Measurements from ENCODE around the gene ROCK2.

Gene ROCK2

DNA sequence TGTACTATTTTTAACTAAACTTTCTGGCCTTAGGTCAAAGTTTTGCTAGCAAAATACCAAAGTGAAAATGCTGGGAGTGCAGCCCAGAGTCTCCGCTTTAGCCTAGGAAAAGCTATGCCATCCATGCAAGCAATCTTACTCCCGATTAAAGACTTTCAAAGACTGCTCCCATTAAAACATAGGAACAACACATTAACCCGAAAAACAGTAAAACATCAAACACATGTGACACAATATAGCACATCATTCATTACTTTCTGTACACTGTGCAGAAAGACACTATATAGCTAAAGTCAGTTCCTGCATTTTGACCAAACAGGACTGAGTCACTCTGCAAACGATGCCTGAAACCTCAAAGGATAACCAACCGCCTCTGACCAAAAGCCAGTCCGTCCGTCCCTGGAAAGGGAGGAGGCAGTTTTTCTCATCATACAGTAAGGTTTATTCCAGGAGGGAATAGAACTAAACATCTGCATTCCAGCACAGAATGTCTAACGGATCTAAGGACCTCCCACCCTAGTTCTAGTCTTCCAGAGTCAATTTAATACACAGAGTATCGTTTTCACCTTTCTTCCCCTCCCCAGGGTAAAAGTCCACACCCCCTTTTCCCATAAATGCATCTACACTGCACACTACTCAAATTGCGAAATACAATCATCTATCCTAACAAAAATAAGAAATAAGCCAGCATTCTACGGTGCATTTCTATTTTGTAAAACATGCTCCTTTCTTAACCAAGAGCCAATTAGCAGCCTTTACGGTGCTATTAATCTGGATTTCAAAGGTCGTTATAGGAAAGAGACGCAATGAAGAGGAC lies 1.7 kb downstream of the ROCK2 start:
- peak overlapping the region; percentile 94 for H3K4me3 ChIP-seq (ENCODE audit: insufficient read depth, low read depth, low read length)
- peaks cover 3% of the 10 kb centered on the region for H3K36me3 ChIP-seq (ENCODE audit: control insufficient read depth, insufficient read depth, low read length)
- no peaks in the 10 kb centered on the region for H3K9me3 ChIP-seq (ENCODE audit: control insufficient read depth, low read length)
- H3K27ac ChIP-seq (ENCODE audit: insufficient read depth, low read depth, low read length, poor library complexity, severe bottlenecking), result peak overlapping the region; percentile 89
- H3K27me3 ChIP-seq (ENCODE audit: control insufficient read depth, insufficient read depth, low read length, poor library complexity, severe bottlenecking), result peaks cover 9% of the 10 kb centered on the region
- peaks cover 8% of the 10 kb centered on the region for H3K4me1 ChIP-seq (ENCODE audit: control insufficient read depth, insufficient read depth, low read length)
- 6 to 9% methylated on average over 14 of the region's 14 CpGs for WGBS, 2 experiments

DNA sequence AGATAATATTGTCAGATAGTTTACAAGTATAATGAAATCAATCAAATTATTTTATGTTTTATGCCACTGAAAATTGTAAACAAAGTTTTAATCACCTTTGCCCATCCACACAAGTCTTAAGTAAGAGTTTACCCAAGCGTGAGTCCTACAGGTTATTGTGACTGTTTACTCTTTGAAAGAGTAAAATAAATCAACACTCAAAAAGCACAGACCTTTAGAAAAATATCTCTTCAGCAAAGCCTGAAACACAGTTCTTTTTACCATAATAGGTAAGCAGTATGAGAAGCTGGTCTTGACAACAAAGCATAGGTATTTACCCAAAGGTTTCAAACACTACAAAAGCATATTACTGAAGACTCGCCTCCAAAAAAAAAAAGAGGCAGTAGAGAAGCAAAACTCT lies 3.7 kb downstream of the ROCK2 start:
- peaks cover 8% of the 10 kb centered on the region for H3K4me1 ChIP-seq (ENCODE audit: control insufficient read depth, insufficient read depth, low read length)
- H3K27ac ChIP-seq (ENCODE audit: insufficient read depth, low read depth, low read length, poor library complexity, severe bottlenecking), result no peak overlapping the region
- 94 to 95% methylated on average over 1 to 2 of the region's 2 CpGs for WGBS, 2 experiments
- H3K27me3 ChIP-seq (ENCODE audit: control insufficient read depth, insufficient read depth, low read length, poor library complexity, severe bottlenecking), result peaks cover 2% of the 10 kb centered on the region
- no peak overlapping the region for H3K4me3 ChIP-seq (ENCODE audit: insufficient read depth, low read depth, low read length)
- H3K36me3 ChIP-seq (ENCODE audit: control insufficient read depth, insufficient read depth, low read length), result peaks cover 4% of the 10 kb centered on the region
- H3K9me3 ChIP-seq (ENCODE audit: control insufficient read depth, low read length), result no peaks in the 10 kb centered on the region

DNA sequence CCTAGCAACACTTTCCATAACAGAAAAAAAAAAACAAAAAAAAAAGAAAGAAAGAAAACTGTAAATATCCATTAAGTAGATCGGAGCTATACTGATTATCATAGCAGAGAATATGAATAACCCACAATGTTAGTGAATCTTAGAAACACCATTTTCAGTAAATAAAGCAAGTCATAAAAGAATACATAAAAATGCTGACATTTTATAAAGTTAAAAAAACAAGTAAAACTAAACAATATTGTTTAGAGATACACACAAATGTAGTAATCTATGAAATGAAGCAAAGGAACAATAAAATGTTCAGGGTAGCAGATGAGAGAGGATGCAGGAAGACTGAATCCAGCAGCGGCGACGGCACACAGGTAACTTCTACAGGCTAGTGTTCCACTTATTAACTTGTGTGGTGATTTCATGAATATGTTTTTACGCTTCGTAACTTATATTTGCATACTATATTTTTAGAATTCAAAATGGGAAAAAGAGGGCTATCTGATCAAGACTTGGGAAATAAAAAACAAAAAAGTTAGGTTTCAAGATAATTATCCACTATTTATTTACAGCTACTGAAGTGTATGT lies 4.8 kb downstream of the ROCK2 start:
- Histone ChIP-seq H3K27ac (ENCODE audit: insufficient read depth, low read depth, low read length, poor library complexity, severe bottlenecking) (no peak overlapping the region), H3K27me3 (ENCODE audit: control insufficient read depth, insufficient read depth, low read length, poor library complexity, severe bottlenecking) (no peaks in the 10 kb centered on the region), H3K9me3 (ENCODE audit: control insufficient read depth, low read length) (no peaks in the 10 kb centered on the region), H3K4me3 (ENCODE audit: insufficient read depth, low read depth, low read length) (no peak overlapping the region), H3K4me1 (ENCODE audit: control insufficient read depth, insufficient read depth, low read length) (peaks cover 8% of the 10 kb centered on the region), H3K36me3 (ENCODE audit: control insufficient read depth, insufficient read depth, low read length) (peaks cover 4% of the 10 kb centered on the region)
- 93 to 96% methylated on average over 3 of the region's 6 CpGs for WGBS, 2 experiments

DNA sequence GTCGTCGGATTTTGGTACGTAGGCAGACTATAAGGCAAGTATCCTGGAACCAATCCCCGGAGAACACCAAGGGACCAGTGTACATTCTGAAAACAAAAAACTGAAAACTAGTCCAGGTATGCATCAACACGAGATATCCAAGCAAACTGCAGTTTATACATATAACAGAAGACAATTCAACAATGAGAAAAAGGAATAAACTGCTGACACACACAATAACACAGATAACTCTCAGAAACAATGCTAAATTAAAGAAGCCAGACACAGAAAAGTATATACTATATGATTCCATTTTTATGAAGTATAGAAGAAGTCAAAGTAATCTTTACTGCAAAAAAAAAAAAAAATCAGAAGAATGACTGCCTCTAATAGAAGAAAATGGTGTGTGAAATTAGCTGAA lies 5.9 kb downstream of the ROCK2 start:
- H3K27ac ChIP-seq (ENCODE audit: insufficient read depth, low read depth, low read length, poor library complexity, severe bottlenecking), result no peak overlapping the region
- H3K4me3 ChIP-seq (ENCODE audit: insufficient read depth, low read depth, low read length), result no peak overlapping the region
- peaks cover 8% of the 10 kb centered on the region for H3K4me1 ChIP-seq (ENCODE audit: control insufficient read depth, insufficient read depth, low read length)
- H3K27me3 ChIP-seq (ENCODE audit: control insufficient read depth, insufficient read depth, low read length, poor library complexity, severe bottlenecking), result no peaks in the 10 kb centered on the region
- peaks cover 4% of the 10 kb centered on the region for H3K36me3 ChIP-seq (ENCODE audit: control insufficient read depth, insufficient read depth, low read length)
- H3K9me3 ChIP-seq (ENCODE audit: control insufficient read depth, low read length), result no peaks in the 10 kb centered on the region
- 95 to 96% methylated on average over 5 of the region's 5 CpGs for WGBS, 2 experiments

DNA sequence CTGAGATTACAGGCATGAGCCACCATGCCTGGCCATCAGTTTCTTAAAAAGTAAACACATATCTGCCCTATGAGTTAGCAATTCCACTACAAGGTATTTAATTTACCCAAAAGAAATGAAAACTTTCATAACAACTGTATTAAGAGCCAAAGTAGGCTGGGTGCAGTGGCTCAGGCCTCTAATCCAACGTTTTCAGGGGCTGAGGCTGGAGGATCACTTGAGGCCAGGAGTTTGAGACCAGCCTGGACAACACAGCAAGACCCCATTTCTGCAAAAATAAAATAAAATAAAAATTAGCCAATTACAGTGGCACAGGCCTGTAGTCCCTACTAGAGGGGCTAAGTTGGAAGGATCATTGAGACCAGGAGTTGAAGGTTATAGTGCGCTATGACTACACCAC lies 6.5 kb downstream of the ROCK2 start:
- Histone ChIP-seq H3K36me3 (ENCODE audit: control insufficient read depth, insufficient read depth, low read length) (peaks cover 4% of the 10 kb centered on the region), H3K9me3 (ENCODE audit: control insufficient read depth, low read length) (no peaks in the 10 kb centered on the region), H3K4me3 (ENCODE audit: insufficient read depth, low read depth, low read length) (no peak overlapping the region), H3K27me3 (ENCODE audit: control insufficient read depth, insufficient read depth, low read length, poor library complexity, severe bottlenecking) (no peaks in the 10 kb centered on the region), H3K4me1 (ENCODE audit: control insufficient read depth, insufficient read depth, low read length) (peaks cover 8% of the 10 kb centered on the region), H3K27ac (ENCODE audit: insufficient read depth, low read depth, low read length, poor library complexity, severe bottlenecking) (no peak overlapping the region)
- WGBS, 2 experiments, result 95 to 96% methylated on average over 2 of the region's 2 CpGs

DNA sequence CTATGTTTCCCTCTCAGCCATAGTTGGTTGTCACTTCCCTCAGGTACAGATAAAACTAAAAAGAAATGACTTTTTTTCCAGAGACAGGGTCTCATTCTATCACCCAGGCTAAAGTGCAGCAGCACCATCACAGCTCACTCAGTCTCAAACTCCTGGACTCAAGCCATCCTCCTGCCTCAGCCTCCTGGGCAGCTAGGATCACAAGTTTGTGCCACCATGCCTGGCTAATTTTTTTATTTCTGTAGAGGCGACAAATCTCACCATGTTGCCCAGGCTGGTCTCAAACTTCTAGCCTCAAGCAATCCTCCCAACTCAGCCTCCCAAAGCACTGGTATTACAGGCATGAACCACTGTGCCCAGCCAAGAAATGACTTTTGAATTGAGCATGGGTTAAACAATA lies 8.2 kb downstream of the ROCK2 start:
- H3K36me3 ChIP-seq (ENCODE audit: control insufficient read depth, insufficient read depth, low read length), result peaks cover 4% of the 10 kb centered on the region
- WGBS, 2 experiments, result 94 to 95% methylated on average over 1 of the region's 1 CpG
- H3K27ac ChIP-seq (ENCODE audit: insufficient read depth, low read depth, low read length, poor library complexity, severe bottlenecking), result no peak overlapping the region
- peaks cover 3% of the 10 kb centered on the region for H3K4me1 ChIP-seq (ENCODE audit: control insufficient read depth, insufficient read depth, low read length)
- no peak overlapping the region for H3K4me3 ChIP-seq (ENCODE audit: insufficient read depth, low read depth, low read length)
- no peaks in the 10 kb centered on the region for H3K9me3 ChIP-seq (ENCODE audit: control insufficient read depth, low read length)
- H3K27me3 ChIP-seq (ENCODE audit: control insufficient read depth, insufficient read depth, low read length, poor library complexity, severe bottlenecking), result no peaks in the 10 kb centered on the region

DNA sequence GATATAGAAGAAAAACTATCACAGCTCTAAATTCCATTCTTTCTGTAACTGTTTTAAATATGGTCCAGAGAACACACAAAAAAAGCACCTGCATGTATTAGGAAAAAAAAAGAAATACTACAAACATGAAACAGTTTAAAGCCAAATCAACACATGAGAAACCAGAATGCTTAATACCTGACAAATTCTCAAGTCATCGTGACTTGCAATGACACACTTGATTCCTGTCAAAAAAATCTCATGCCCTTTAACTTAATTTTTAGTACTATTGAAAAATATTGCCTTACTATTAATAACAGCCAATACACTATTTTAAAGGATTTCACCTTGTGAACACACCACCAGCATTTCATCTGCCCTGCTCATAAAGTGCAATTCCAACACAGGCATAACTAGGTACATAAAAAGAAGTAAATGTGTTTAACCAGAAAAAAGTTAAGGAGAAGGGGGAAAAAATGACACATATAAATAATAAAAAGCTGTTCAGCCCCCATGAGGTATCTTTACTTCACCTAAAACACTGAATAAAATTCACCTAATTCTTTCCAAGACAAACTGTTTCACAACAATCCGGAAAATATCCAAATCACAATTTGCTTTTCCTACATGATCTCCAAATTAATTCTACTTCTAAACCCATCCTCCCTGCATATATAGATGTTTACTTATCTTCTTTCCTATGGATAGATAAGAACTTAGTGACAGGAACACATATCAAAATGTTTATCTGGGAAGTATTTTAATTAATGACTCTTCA lies 10.8 kb downstream of the ROCK2 start:
- H3K27me3 ChIP-seq (ENCODE audit: control insufficient read depth, insufficient read depth, low read length, poor library complexity, severe bottlenecking), result no peaks in the 10 kb centered on the region
- no peak overlapping the region for H3K27ac ChIP-seq (ENCODE audit: insufficient read depth, low read depth, low read length, poor library complexity, severe bottlenecking)
- no peak overlapping the region for H3K4me3 ChIP-seq (ENCODE audit: insufficient read depth, low read depth, low read length)
- 97 to 98% methylated on average over 2 of the region's 2 CpGs for WGBS, 2 experiments
- H3K9me3 ChIP-seq (ENCODE audit: control insufficient read depth, low read length), result no peaks in the 10 kb centered on the region
- peaks cover 4% of the 10 kb centered on the region for H3K36me3 ChIP-seq (ENCODE audit: control insufficient read depth, insufficient read depth, low read length)
- no peaks in the 10 kb centered on the region for H3K4me1 ChIP-seq (ENCODE audit: control insufficient read depth, insufficient read depth, low read length)

DNA sequence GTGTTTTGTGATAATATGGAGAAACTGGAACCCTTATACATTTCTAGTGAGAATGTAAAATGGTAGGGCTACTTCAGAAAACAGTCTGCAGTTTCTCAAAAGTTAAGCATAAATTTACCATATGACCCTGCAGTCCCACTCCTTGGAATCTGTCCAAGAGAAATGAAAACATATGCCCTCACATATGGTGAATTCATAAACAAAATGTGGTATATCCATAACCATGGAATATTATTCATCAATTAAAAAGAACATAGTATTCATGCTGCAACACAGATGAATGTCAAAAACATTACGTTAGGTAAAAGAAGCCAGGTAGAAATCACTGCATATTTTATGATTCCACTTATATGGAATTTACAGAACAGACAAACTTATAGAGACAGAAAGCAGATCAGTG lies 11.8 kb downstream of the ROCK2 start:
- Histone ChIP-seq H3K27ac (ENCODE audit: insufficient read depth, low read depth, low read length, poor library complexity, severe bottlenecking) (no peak overlapping the region), H3K36me3 (ENCODE audit: control insufficient read depth, insufficient read depth, low read length) (no peaks in the 10 kb centered on the region), H3K9me3 (ENCODE audit: control insufficient read depth, low read length) (no peaks in the 10 kb centered on the region), H3K27me3 (ENCODE audit: control insufficient read depth, insufficient read depth, low read length, poor library complexity, severe bottlenecking) (no peaks in the 10 kb centered on the region), H3K4me1 (ENCODE audit: control insufficient read depth, insufficient read depth, low read length) (no peaks in the 10 kb centered on the region), H3K4me3 (ENCODE audit: insufficient read depth, low read depth, low read length) (no peak overlapping the region)
- WGBS, 2 experiments, result 67 to 94% methylated on average over 1 of the region's 1 CpG

DNA sequence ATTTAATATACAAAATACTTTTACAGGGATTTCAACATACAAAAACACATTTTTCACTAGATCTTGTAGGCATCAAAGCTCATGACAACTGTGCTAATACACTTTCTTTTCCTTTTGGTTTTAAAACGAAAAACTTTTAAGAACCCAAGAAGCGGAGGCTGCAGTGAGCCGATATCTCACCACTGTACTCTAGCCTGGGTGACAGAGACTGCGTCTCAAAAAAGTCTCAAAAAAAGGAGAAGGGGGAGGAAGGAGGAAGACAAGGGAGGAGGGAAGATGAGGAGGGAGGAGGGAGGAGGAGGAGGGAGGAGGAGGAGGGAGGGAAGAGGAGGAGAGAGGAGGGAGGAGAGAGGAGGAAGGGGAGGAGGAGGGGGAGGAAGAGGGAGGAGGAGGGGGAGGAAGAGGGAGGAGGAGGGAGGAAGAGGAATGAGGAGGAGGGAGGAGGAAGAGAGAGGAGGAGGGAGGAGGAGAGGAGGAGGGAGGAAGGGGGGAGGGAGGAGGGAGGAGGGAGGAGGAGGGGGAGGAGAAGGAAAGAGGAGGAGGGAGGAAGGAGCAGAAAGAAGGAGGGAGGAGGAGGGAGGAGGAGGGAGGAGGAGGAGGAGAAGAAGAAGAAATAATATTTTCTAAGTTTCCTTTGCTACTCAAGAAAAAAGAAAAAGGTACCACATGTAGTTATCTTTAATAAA lies 13.8 kb downstream of the ROCK2 start:
- Histone ChIP-seq H3K27ac (ENCODE audit: insufficient read depth, low read depth, low read length, poor library complexity, severe bottlenecking) (no peak overlapping the region), H3K36me3 (ENCODE audit: control insufficient read depth, insufficient read depth, low read length) (no peaks in the 10 kb centered on the region), H3K27me3 (ENCODE audit: control insufficient read depth, insufficient read depth, low read length, poor library complexity, severe bottlenecking) (no peaks in the 10 kb centered on the region), H3K9me3 (ENCODE audit: control insufficient read depth, low read length) (no peaks in the 10 kb centered on the region), H3K4me1 (ENCODE audit: control insufficient read depth, insufficient read depth, low read length) (no peaks in the 10 kb centered on the region), H3K4me3 (ENCODE audit: insufficient read depth, low read depth, low read length) (no peak overlapping the region)
- WGBS, 2 experiments, result 86 to 91% methylated on average over 4 of the region's 4 CpGs

DNA sequence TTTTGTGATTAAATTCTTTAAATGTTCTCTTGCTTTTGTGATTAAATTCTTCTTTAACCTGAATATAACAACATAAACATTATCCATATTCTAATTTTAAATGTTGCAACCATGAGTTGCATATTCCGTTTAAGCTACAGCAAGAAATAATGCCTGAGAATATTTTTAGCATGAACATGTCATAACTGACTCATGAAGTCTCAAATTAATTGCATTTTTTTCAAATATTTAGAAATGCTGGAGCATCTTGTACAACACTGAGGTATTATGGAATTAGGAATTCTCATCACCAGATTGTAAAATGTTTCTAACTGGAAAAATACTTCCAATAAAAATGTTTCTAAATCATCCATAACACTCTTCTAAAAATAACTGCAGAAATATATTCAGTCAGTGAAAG lies 14.7 kb downstream of the ROCK2 start:
- Histone ChIP-seq H3K27ac (ENCODE audit: insufficient read depth, low read depth, low read length, poor library complexity, severe bottlenecking) (no peak overlapping the region), H3K27me3 (ENCODE audit: control insufficient read depth, insufficient read depth, low read length, poor library complexity, severe bottlenecking) (no peaks in the 10 kb centered on the region), H3K36me3 (ENCODE audit: control insufficient read depth, insufficient read depth, low read length) (no peaks in the 10 kb centered on the region), H3K4me3 (ENCODE audit: insufficient read depth, low read depth, low read length) (no peak overlapping the region), H3K4me1 (ENCODE audit: control insufficient read depth, insufficient read depth, low read length) (no peaks in the 10 kb centered on the region), H3K9me3 (ENCODE audit: control insufficient read depth, low read length) (no peaks in the 10 kb centered on the region)
- 100% methylated on average over 1 of the region's 1 CpG for whole genome bisulfite sequencing, 2 experiments

All from ectodermal cell (in vitro differentiated cells).